ENCODE data around the gene GBF1. TPM values are rescaled to one million over a fixed set of nuclear protein-coding genes. Genes with fewer than 3 reads are reported as not detected.
A peak's percentile ranks its signal among the peaks of the same experiment; 100 is the strongest.
"Not testable (repeated sequence)": the region's sequence is repeated elsewhere in the genome, so short reads cannot be mapped to it uniquely, and the experiment has no call there.

The GBF1 gene
- total RNA-seq, 1 experiment from 2014 or later, result 27.6 TPM

DNA sequence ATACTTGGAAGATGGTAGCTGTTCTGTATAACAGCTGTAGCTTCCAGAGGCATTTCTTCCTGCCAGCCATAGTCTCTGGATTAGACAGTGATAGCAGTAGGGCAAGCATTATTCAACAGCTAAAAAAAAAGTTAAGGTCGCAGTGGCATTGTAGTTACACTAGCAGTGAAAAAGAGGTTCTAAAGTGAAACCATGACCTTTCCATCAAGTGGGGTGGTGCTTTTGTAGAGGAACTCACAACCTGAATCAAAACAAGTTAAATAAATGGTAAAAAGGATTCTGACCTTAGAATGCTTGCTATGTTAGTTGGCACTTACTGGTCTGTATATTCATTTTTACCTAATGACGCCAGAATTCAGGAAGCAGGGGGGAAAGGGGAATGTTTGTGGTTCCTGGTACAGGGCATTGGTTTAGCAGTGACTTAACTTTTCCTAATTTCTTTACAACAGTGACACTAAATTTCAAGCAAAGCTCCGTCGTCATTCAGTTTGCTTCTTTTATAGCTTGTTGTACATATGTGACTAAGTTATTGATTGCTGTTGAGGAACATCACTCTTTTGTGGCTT is 55.0 kb downstream of the GBF1 start:
- peak; percentile 84 for DNase-seq (ENCODE audit: low read depth)

- DNase-seq (ENCODE audit: low read depth), result not testable (repeated sequence)
These were observed 55.6 kb downstream of the GBF1 start for GRCh38 chr10:102300912-102301311.

GRCh38 chr10:102301332-102301731 is 56.0 kb downstream of the GBF1 start:
- not testable (repeated sequence) for DNase-seq (ENCODE audit: low read depth)

GRCh38 chr10:102302611-102303010 is 57.3 kb downstream of the GBF1 start:
- DNase-seq (ENCODE audit: low read depth), result no peak

GRCh38 chr10:102306006-102306405 is 60.7 kb downstream of the GBF1 start:
- no peak for DNase-seq (ENCODE audit: low read depth)

GRCh38 chr10:102306710-102307109 is 61.4 kb downstream of the GBF1 start:
- no peak for DNase-seq (ENCODE audit: low read depth)

GRCh38 chr10:102308318-102308717 is 63.0 kb downstream of the GBF1 start:
- DNase-seq (ENCODE audit: low read depth), result not testable (repeated sequence)

- DNase-seq (ENCODE audit: low read depth), result no peak
These were observed 63.9 kb downstream of the GBF1 start for GRCh38 chr10:102309236-102309635.

- no peak for DNase-seq (ENCODE audit: low read depth)
These were observed 64.6 kb downstream of the GBF1 start for GRCh38 chr10:102309916-102310315.

GRCh38 chr10:102310361-102311024 is 65.2 kb downstream of the GBF1 start:
- DNase-seq (ENCODE audit: low read depth), result peak; percentile 74

- no peak for DNase-seq (ENCODE audit: low read depth)
These were observed 65.7 kb downstream of the GBF1 start for GRCh38 chr10:102311025-102311420.

DNA sequence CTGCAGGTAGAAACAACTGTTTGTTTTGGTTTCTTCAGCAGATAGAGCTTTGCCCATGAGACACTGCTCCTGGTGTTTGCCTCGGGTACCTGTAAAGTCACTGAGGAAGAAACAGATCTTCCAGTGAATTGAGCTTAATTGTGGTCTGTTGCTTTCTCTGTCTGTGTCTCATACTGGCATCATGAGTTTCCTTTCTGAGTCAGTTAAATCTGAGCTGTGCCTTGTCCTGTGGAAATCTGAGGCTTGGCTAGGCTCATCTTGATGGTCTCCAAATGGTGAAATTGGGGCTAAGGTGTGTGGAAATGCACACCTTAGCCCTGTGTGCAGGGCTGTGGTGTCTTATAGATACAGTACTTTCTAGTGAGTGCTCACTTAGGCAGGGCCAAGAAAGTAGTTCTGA is 67.4 kb downstream of the GBF1 start:
- DNase-seq (ENCODE audit: low read depth), result peak; percentile 74

DNA sequence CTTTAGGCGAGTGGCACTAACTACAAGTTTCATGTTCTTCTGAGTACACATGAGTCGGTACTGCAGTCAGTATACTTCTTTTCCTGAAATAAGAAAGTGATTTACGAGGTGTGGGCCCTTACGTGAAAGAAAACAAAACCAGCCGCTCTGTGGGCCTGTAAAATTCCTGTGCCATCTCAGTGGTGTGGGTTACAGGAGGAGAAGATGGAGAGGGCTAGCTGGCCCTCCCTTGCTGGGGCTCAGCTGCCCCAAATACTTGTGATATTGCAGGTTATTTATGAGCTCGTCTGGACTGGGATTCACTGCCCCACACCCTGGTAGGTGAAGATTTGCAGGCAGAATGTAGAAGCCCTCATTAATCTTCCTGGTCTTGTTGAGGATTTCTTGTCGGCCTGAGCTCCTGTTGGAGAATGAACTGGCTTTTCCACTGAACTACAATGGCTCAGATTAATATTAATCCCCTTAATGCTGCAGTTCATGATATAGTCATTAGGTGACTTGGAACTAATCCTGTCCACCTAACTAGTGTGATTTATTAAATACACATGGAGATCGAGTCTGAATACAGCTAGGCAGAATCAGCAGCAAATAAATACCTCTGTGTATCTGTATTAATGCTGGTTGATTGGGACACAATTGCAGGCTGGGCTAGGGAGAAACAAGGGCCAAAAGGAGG is 68.0 kb downstream of the GBF1 start:
- no peak for DNase-seq (ENCODE audit: low read depth)

DNA sequence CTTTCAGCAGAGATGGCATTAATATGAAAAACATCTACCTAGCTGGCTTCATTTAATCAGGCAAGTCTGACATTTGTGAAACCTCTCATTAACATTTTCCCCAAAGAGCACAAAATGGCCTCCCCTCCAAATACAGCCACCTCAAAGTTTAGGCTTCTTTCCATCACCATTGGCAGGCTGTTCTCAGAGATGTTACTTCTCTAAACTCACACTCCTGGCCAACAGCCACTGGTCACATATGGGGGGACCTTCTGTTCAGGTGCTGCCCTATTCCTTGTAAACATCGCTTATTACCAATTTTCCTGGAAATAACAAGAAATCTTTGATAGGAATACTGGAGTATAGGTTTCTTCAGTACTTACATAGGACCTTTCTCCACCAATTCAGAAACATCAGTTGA is 69.5 kb downstream of the GBF1 start:
- DNase-seq (ENCODE audit: low read depth), result no peak

DNA sequence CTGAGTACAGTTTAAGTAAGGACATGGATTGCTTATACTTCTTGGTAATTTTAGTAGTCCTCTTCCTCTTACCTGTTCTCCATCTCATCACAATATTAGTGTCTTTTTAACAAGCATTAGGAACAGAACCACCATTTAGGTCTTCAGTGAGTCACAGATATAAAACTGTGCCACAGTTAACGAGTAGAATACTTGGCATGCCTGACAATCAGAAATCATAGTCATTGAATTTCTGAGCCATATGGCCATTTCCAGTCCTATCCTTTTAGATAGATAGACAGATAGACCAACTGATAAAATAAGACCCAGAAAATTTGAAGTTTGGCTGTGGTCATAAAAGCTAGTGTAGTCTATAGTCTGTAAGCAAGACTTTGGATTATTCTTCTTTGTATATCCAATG is 71.1 kb downstream of the GBF1 start:
- DNase-seq (ENCODE audit: low read depth), result no peak

- peak; percentile 62 for DNase-seq (ENCODE audit: low read depth)
These were observed 77.6 kb downstream of the GBF1 start for GRCh38 chr10:102322914-102323313.

DNA sequence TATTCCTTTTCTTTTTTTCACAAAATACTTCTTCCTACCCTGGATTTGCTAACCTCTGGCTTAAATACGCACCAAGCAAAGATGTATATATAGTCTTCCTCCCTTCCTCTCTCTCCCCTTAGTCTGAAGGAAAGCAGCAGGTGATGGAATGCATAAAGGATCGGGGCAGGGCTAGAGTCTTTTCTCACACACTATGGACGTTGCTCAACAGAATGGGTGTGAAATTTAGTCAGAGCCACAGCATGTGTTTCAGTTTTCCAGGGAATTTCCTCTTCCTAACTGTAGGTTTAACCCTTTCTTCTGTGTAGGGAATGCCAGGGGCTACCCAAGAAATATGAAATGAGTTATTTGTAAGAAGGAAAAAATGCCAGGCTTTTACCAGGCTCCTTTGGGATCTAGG is 78.7 kb downstream of the GBF1 start:
- DNase-seq (ENCODE audit: low read depth), result no peak

GRCh38 chr10:102326031-102326430 is 80.7 kb downstream of the GBF1 start:
- DNase-seq (ENCODE audit: low read depth), result no peak

DNA sequence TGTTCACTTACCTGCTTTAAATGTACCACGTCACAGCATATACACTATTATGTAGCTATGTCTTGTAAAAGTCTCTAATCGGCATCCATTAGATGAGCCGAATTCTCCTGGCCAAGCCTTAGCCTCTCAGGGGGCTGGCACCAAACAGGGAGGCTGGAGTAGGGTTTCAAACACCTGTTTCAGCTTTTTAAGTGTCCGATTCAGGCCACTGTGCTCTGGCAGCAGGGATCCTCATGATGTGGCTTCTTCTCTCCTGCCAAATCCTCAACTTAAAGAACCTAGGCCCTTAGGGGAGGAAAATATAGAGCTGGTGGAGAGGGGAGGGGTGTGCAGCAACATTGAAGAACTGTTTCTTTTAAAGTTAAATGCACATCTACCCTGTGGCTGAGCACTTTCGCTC is 81.7 kb downstream of the GBF1 start:
- no peak for DNase-seq (ENCODE audit: low read depth)

GRCh38 chr10:102327641-102328040 is 82.3 kb downstream of the GBF1 start:
- no peak for DNase-seq (ENCODE audit: low read depth)

DNA sequence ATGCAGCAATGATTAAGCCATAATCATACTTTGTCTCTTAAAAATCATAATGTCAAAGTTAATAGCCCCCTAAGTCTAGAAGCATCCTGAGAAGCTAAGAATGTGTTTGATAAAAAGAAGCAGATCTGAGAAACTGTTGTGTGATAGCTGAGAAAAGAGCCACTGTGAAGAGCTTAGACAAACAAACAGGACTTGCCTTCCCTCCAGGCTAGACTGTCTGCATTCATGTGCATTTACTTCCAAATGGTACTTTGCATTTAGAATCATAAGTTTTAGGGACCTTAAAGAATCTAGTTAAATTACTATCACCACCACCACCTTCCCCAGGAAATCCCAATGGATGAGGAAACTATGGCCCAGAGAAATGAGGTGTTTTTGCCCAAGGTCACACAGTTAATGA is 87.4 kb downstream of the GBF1 start:
- DNase-seq (ENCODE audit: low read depth), result no peak

DNA sequence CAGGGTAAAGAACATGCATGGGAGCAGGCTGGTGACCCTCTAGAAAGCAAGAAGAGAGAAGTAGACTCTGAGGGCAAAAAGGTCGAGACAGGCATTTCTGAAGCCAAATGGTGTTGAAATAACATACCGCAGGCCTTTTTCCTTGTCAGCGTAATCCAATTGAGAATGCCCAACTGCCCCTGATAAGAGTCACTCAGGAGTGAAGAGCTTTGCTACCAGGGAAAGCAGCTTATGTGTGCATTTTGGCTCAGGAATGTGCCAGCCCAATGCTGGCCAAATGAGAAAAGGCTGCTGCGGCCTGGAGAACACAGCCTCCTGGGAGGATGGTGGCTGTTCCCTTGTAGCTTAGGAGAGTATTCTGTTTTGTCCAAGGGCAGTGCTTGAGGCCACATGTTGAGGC is 88.8 kb downstream of the GBF1 start:
- DNase-seq (ENCODE audit: low read depth), result no peak

GRCh38 chr10:102335184-102335583 is 89.9 kb downstream of the GBF1 start:
- DNase-seq (ENCODE audit: low read depth), result no peak

All from HT1080 (cell line).